K562 (cell line): ENCODE data around the gene SAMD14. TPM values are rescaled to one million over a fixed set of nuclear protein-coding genes. Genes with fewer than 3 reads are reported as not detected.
A peak's percentile ranks its signal among the peaks of the same experiment; 100 is the strongest.

Source experiments
- CBX5 ChIP-seq: IDR thresholded peaks from 2 replicates; pipeline ENCODE4 v1.6.1; 2014; ENCODE audit warnings: low read depth, borderline replicate concordance
- ETV1 ChIP-seq: fragments of 450-650 bp; conservative IDR thresholded peaks from 2 replicates; pipeline ENCODE4 v1.6.1; 2016; ENCODE audit warnings: missing genetic modification characterization, control low read depth, low read depth, missing compliant biosample characterization
- GMEB1 ChIP-seq: fragments of 250-450 bp; sonication (Bioruptor Pico); IDR thresholded peaks from 2 replicates; pipeline ENCODE4 v1.4.0; 2020; ENCODE audit warnings: mild to moderate bottlenecking
- GTF2A2 ChIP-seq: IDR thresholded peaks from 2 replicates; pipeline ENCODE4 v1.6.1; 2016; ENCODE audit warnings: mild to moderate bottlenecking, missing genetic modification characterization, missing compliant biosample characterization
- ILF3 ChIP-seq: fragments of 450-650 bp; IDR thresholded peaks from 2 replicates; pipeline ENCODE4 v1.6.1; 2018; ENCODE audit warnings: antibody characterized with exemption, mild to moderate bottlenecking, moderate library complexity, borderline replicate concordance
- MBD2 ChIP-seq: sonication (generic); IDR thresholded peaks from 2 replicates; pipeline ENCODE4 v1.6.1; 2016; ENCODE audit warnings: low read depth, borderline replicate concordance
- POLR2H ChIP-seq: IDR thresholded peaks from 2 replicates; pipeline ENCODE4 v1.6.1; 2016; ENCODE audit warnings: missing genetic modification characterization, low read depth, mild to moderate bottlenecking, control low read depth, missing compliant biosample characterization, moderate library complexity
- SNRNP70 ChIP-seq: fragments of 200-400 bp; formaldehyde crosslinking; optimal IDR thresholded peaks from 2 replicates; pipeline ENCODE3; 2017; ENCODE audit warnings: low read depth, low read length
- ZNF121 ChIP-seq: sonication (generic); formaldehyde crosslinking; conservative IDR thresholded peaks from 2 replicates; pipeline ENCODE4 v1.8.0; 2022; ENCODE audit warnings: missing genetic modification reagents
- ZNF24 ChIP-seq: fragments of 450-650 bp; IDR thresholded peaks from 2 replicates; pipeline ENCODE4 v1.6.1; 2016
- ZNF253 ChIP-seq: fragments of 250-450 bp; sonication (Bioruptor Pico); conservative IDR thresholded peaks from 2 replicates; pipeline ENCODE4 v1.6.1; 2021; ENCODE audit warnings: mild to moderate bottlenecking
- ZNF274 ChIP-seq: IDR thresholded peaks from 2 replicates; pipeline ENCODE4 v1.6.1; 2011; ENCODE audit warnings: low read depth, mild to moderate bottlenecking, low read length, moderate library complexity, borderline replicate concordance
- polyA plus RNA-seq, 8 experiments: library from polyadenylated mRNA; depleted of rRNA in 4 of 8; stranded (reverse) in 5 of 8; unstranded in 3 of 8; fragments of >200 nt; fragmentation: Nextera tagmentation in 2 of 8; fragmentation: Illumina TruSeq in 1 of 8; extraction: Ambion mirVana in 2 of 8; extraction: Trizol in 1 of 8; gene quantifications; 2 replicates each; pipeline versions ENCODE4 v1.2.1 to v1.2.3, GENCODE V29; 2011 to 2014; ENCODE audit warnings: inconsistent platforms in 1 of 8, missing spikeins in 1 of 8
- total RNA-seq, 7 experiments: library from RNA; depleted of rRNA in 6 of 7; stranded (reverse); fragments of >200 nt in 6 of 7; fragmentation: Illumina TruSeq in 2 of 7; extraction: Trizol in 2 of 7; gene quantifications; 2 replicates each; pipeline versions ENCODE4 v1.2.1 to v1.2.3, GENCODE V29; 2011 to 2021; ENCODE audit warnings: low replicate concordance in 1 of 7
- TF ChIP-seq, protein P1 (sequence below): sonication (generic); formaldehyde crosslinking; IDR thresholded peaks from 2 replicates; pipeline ENCODE4 v1.4.0; 2020; ENCODE audit warnings: mild to moderate bottlenecking, missing genetic modification reagents
- TF ChIP-seq, protein P2 (sequence below), 2 experiments: fragments of 450-650 bp; conservative IDR thresholded peaks; 2 replicates each; pipeline ENCODE4 v1.6.1; 2017; ENCODE audit warnings: mild to moderate bottlenecking in 2 of 2, moderate library complexity in 2 of 2
- TF ChIP-seq, protein P3 (sequence below): fragments of 450-650 bp; IDR thresholded peaks from 2 replicates; pipeline ENCODE4 v1.6.1; 2016
- TF ChIP-seq, protein P4 (sequence below): sonication (generic); formaldehyde crosslinking; IDR thresholded peaks from 2 replicates; pipeline ENCODE4 v1.5.0; 2020; ENCODE audit warnings: missing genetic modification reagents
- TF ChIP-seq, protein P5 (sequence below): sonication (generic); formaldehyde crosslinking; IDR thresholded peaks from 2 replicates; pipeline ENCODE4 v1.8.0; 2023; ENCODE audit warnings: mild to moderate bottlenecking, missing genetic modification reagents

SAMD14 gene
- total and polyA plus RNA-seq, 9 of the 15 experiments (the other 6 are each of a cell fraction or from before 2014, with no cell fraction given), result 0.04 to 0.07 TPM; not detected in 7

- TF ChIP-seq, protein P1, sequence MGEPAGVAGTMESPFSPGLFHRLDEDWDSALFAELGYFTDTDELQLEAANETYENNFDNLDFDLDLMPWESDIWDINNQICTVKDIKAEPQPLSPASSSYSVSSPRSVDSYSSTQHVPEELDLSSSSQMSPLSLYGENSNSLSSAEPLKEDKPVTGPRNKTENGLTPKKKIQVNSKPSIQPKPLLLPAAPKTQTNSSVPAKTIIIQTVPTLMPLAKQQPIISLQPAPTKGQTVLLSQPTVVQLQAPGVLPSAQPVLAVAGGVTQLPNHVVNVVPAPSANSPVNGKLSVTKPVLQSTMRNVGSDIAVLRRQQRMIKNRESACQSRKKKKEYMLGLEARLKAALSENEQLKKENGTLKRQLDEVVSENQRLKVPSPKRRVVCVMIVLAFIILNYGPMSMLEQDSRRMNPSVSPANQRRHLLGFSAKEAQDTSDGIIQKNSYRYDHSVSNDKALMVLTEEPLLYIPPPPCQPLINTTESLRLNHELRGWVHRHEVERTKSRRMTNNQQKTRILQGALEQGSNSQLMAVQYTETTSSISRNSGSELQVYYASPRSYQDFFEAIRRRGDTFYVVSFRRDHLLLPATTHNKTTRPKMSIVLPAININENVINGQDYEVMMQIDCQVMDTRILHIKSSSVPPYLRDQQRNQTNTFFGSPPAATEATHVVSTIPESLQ (CRISPR knock-in tag), result no peak
- TF ChIP-seq MBD2, result no peak
- TF ChIP-seq ETV1 (tag), result no peak
- no peak for TF ChIP-seq CBX5
- TF ChIP-seq GTF2A2 (tag), result no peak
- TF ChIP-seq ZNF274, result no peak
- TF ChIP-seq ZNF121 (CRISPR knock-in tag), result no peak
- TF ChIP-seq POLR2H, result no peak
- TF ChIP-seq ZNF253 (CRISPR knock-in tag), result no peak
- TF ChIP-seq, protein P2, sequence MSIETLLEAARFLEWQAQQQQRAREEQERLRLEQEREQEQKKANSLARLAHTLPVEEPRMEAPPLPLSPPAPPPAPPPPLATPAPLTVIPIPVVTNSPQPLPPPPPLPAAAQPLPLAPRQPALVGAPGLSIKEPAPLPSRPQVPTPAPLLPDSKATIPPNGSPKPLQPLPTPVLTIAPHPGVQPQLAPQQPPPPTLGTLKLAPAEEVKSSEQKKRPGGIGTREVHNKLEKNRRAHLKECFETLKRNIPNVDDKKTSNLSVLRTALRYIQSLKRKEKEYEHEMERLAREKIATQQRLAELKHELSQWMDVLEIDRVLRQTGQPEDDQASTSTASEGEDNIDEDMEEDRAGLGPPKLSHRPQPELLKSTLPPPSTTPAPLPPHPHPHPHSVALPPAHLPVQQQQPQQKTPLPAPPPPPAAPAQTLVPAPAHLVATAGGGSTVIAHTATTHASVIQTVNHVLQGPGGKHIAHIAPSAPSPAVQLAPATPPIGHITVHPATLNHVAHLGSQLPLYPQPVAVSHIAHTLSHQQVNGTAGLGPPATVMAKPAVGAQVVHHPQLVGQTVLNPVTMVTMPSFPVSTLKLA (conservative IDR thresholded peaks at IDR 0.05), result no peak
- TF ChIP-seq SNRNP70, result no peak
- TF ChIP-seq ILF3, result no peak
- TF ChIP-seq, protein P3, sequence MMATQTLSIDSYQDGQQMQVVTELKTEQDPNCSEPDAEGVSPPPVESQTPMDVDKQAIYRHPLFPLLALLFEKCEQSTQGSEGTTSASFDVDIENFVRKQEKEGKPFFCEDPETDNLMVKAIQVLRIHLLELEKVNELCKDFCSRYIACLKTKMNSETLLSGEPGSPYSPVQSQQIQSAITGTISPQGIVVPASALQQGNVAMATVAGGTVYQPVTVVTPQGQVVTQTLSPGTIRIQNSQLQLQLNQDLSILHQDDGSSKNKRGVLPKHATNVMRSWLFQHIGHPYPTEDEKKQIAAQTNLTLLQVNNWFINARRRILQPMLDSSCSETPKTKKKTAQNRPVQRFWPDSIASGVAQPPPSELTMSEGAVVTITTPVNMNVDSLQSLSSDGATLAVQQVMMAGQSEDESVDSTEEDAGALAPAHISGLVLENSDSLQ, result no peak
- TF ChIP-seq, protein P4, sequence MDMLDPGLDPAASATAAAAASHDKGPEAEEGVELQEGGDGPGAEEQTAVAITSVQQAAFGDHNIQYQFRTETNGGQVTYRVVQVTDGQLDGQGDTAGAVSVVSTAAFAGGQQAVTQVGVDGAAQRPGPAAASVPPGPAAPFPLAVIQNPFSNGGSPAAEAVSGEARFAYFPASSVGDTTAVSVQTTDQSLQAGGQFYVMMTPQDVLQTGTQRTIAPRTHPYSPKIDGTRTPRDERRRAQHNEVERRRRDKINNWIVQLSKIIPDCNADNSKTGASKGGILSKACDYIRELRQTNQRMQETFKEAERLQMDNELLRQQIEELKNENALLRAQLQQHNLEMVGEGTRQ (CRISPR knock-in tag), result no peak
- TF ChIP-seq, protein P5, sequence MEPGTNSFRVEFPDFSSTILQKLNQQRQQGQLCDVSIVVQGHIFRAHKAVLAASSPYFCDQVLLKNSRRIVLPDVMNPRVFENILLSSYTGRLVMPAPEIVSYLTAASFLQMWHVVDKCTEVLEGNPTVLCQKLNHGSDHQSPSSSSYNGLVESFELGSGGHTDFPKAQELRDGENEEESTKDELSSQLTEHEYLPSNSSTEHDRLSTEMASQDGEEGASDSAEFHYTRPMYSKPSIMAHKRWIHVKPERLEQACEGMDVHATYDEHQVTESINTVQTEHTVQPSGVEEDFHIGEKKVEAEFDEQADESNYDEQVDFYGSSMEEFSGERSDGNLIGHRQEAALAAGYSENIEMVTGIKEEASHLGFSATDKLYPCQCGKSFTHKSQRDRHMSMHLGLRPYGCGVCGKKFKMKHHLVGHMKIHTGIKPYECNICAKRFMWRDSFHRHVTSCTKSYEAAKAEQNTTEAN (CRISPR knock-in tag), result no peak
- TF ChIP-seq GMEB1 (CRISPR knock-in tag), result peak; percentile 44; the same call in 1 of the 2 replicates
- no peak for TF ChIP-seq ZNF24
Measured at GRCh38 chr17:50117202-50118051, 12.5 kb downstream of the SAMD14 start (continued).
